Neural cell (in vitro differentiated cells): Measurements from ENCODE around the gene MEGF11. TPM values are rescaled to one million over a fixed set of nuclear protein-coding genes. Genes with fewer than 3 reads are reported as not detected.

Experiments
- H2AFZ ChIP-seq: fragments of 200-600, 300-800 bp; sonication (generic), shearing (Covaris generic); 2 replicates; pipeline ENCODE4 v1.6.0; 2014; ENCODE audit warnings: low read depth, mild to moderate bottlenecking, antibody characterized with exemption, low read length, moderate library complexity
- H3F3A ChIP-seq: fragments of 200-600 bp; shearing (Covaris generic); 2 replicates; pipeline ENCODE4 v1.6.1; 2016; ENCODE audit warnings: mild to moderate bottlenecking, moderate library complexity, mixed read lengths, antibody characterized with exemption, low read length; ENCODE audit not compliant: insufficient read depth, poor library complexity, severe bottlenecking
- H3K27ac ChIP-seq: fragments of 200-600, 300-800 bp; sonication (generic), shearing (Covaris generic); 2 replicates; pipeline ENCODE4 v1.5.1; 2014; ENCODE audit warnings: mild to moderate bottlenecking, low read length, moderate library complexity
- H3K27me3 ChIP-seq: fragments of 300-800, 200-600 bp; sonication (generic), shearing (Covaris generic); 2 replicates; pipeline ENCODE4 v1.6.0; 2014; ENCODE audit warnings: mild to moderate bottlenecking, low read depth, low read length, moderate library complexity; ENCODE audit not compliant: insufficient read depth
- H3K36me3 ChIP-seq: fragments of 300-800, 200-600 bp; sonication (generic), shearing (Covaris generic); 2 replicates; pipeline ENCODE4 v1.5.1; 2014; ENCODE audit warnings: mild to moderate bottlenecking, antibody characterized with exemption, low read length, moderate library complexity; ENCODE audit not compliant: insufficient read depth
- H3K4me2 ChIP-seq: fragments of 300-800, 200-600 bp; sonication (generic), shearing (Covaris generic); 2 replicates; pipeline ENCODE4 v1.6.0; 2014; ENCODE audit warnings: mild to moderate bottlenecking, low read length
- H3K4me3 ChIP-seq: fragments of 300-800, 200-600 bp; sonication (generic), shearing (Covaris generic); 2 replicates; pipeline ENCODE4 v1.5.1; 2014; ENCODE audit warnings: mild to moderate bottlenecking, low read length, moderate library complexity
- H3K79me2 ChIP-seq: fragments of 200-600 bp; shearing (Covaris generic); replicated peaks from 2 replicates; pipeline ENCODE4 v1.6.0; 2014; ENCODE audit warnings: mild to moderate bottlenecking, low read length, moderate library complexity; ENCODE audit not compliant: insufficient read depth
- H3K9ac ChIP-seq: fragments of 300-800, 200-600 bp; sonication (generic), shearing (Covaris generic); 2 replicates; pipeline ENCODE4 v1.6.1; 2016; ENCODE audit warnings: mild to moderate bottlenecking, low read length, mixed read lengths
- H3K9me2 ChIP-seq: fragments of 200-600 bp; shearing (Covaris generic); 2 replicates; pipeline ENCODE4 v1.6.1; 2016; ENCODE audit warnings: mild to moderate bottlenecking, low read length, mixed read lengths; ENCODE audit not compliant: insufficient read depth
- H3K9me3 ChIP-seq: fragments of 200-600, 300-800 bp; sonication (generic), shearing (Covaris generic); 2 replicates; pipeline ENCODE4 v1.6.1; 2016; ENCODE audit warnings: mild to moderate bottlenecking, mixed run types, low read length, moderate library complexity, mixed read lengths
- H4K20me1 ChIP-seq: fragments of 200-600 bp; shearing (Covaris generic); 2 replicates; pipeline ENCODE4 v1.6.1; 2016; ENCODE audit warnings: mild to moderate bottlenecking, mixed run types; ENCODE audit not compliant: insufficient read depth
- EP300 ChIP-seq: fragments of 450-650 bp; conservative IDR thresholded peaks from 2 replicates; pipeline ENCODE4 v1.6.1; 2014; ENCODE audit warnings: antibody characterized with exemption, mild to moderate bottlenecking, moderate library complexity; ENCODE audit not compliant: poor library complexity, severe bottlenecking
- EZH2 ChIP-seq: fragments of 200-600, 300-800 bp; shearing (Covaris generic), sonication (generic); IDR thresholded peaks from 2 replicates; pipeline ENCODE4 v1.6.1; 2014; ENCODE audit warnings: antibody characterized with exemption, low read length, borderline replicate concordance, mild to moderate bottlenecking; ENCODE audit not compliant: insufficient read depth, poor library complexity, severe bottlenecking
- MXI1 ChIP-seq: fragments of 450-650 bp; conservative IDR thresholded peaks from 2 replicates; pipeline ENCODE4 v1.6.1; 2014; ENCODE audit warnings: antibody characterized with exemption, mild to moderate bottlenecking; ENCODE audit not compliant: poor library complexity, severe bottlenecking
- POLR2AphosphoS5 ChIP-seq: IDR thresholded peaks from 2 replicates; pipeline ENCODE4 v1.6.1; 2012
- RAD21 ChIP-seq: fragments of 450-650 bp; conservative IDR thresholded peaks from 2 replicates; pipeline ENCODE4 v1.6.1; 2014; ENCODE audit warnings: antibody characterized with exemption, mild to moderate bottlenecking, moderate library complexity
- SMC3 ChIP-seq: fragments of 450-650 bp; conservative IDR thresholded peaks from 2 replicates; pipeline ENCODE4 v1.6.1; 2014; ENCODE audit warnings: antibody characterized with exemption, mild to moderate bottlenecking, moderate library complexity; ENCODE audit not compliant: poor library complexity
- TAF1 ChIP-seq: IDR thresholded peaks from 2 replicates; pipeline ENCODE4 v1.6.1; 2012; ENCODE audit warnings: low read depth
- polyA plus RNA-seq: library from polyadenylated mRNA; depleted of rRNA; stranded (reverse); fragments of >200 nt; gene quantifications from 2 replicates; pipeline ENCODE4 v1.2.3, GENCODE V29; 2014
- TF ChIP-seq, protein P1 (sequence below): IDR thresholded peaks from 2 replicates; pipeline ENCODE4 v1.6.1; 2012; ENCODE audit warnings: borderline replicate concordance
- TF ChIP-seq, protein P2 (sequence below): fragments of 450-650 bp; IDR thresholded peaks from 2 replicates; pipeline ENCODE4 v1.5.1; 2014; ENCODE audit warnings: antibody characterized with exemption, mild to moderate bottlenecking, moderate library complexity; ENCODE audit not compliant: poor library complexity, severe bottlenecking

MEGF11 gene
- polyA plus RNA-seq, 1 donor from 2014 or later, result 0.64 TPM

DNA sequence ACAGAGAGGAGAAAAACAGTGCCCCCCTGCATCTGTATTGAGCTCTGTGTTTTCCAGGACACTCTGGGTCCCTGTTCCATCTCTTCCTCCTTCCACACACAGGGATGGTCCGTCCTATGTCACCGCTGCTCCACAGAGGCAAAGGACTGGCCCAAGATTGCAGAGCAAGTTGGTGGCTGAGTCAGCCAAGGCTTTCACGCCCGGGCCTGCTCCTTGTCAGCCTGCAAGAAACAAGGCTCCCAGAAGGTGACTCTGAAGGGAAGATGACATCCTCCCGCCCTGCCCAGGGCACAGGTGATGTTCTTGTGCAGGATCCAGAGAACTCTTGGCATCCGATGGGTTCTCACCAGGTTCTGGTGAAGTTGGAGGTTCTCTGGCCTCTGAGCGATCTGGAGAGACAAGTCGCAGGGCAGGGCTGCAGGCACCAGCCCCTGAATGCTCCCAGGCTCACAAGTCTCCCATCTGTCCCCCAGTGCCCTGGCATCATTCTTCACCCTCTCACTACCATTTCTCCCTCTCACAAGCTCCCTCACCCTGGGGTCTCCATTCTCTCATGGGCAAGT, 138.6 kb downstream of the MEGF11 start:
- H2AFZ ChIP-seq, result no peak overlapping the region
- TF ChIP-seq, protein P1, sequence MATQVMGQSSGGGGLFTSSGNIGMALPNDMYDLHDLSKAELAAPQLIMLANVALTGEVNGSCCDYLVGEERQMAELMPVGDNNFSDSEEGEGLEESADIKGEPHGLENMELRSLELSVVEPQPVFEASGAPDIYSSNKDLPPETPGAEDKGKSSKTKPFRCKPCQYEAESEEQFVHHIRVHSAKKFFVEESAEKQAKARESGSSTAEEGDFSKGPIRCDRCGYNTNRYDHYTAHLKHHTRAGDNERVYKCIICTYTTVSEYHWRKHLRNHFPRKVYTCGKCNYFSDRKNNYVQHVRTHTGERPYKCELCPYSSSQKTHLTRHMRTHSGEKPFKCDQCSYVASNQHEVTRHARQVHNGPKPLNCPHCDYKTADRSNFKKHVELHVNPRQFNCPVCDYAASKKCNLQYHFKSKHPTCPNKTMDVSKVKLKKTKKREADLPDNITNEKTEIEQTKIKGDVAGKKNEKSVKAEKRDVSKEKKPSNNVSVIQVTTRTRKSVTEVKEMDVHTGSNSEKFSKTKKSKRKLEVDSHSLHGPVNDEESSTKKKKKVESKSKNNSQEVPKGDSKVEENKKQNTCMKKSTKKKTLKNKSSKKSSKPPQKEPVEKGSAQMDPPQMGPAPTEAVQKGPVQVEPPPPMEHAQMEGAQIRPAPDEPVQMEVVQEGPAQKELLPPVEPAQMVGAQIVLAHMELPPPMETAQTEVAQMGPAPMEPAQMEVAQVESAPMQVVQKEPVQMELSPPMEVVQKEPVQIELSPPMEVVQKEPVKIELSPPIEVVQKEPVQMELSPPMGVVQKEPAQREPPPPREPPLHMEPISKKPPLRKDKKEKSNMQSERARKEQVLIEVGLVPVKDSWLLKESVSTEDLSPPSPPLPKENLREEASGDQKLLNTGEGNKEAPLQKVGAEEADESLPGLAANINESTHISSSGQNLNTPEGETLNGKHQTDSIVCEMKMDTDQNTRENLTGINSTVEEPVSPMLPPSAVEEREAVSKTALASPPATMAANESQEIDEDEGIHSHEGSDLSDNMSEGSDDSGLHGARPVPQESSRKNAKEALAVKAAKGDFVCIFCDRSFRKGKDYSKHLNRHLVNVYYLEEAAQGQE, result no peak
- no peak for TF ChIP-seq EP300
- TF ChIP-seq TAF1, result no peak
- TF ChIP-seq, protein P2, sequence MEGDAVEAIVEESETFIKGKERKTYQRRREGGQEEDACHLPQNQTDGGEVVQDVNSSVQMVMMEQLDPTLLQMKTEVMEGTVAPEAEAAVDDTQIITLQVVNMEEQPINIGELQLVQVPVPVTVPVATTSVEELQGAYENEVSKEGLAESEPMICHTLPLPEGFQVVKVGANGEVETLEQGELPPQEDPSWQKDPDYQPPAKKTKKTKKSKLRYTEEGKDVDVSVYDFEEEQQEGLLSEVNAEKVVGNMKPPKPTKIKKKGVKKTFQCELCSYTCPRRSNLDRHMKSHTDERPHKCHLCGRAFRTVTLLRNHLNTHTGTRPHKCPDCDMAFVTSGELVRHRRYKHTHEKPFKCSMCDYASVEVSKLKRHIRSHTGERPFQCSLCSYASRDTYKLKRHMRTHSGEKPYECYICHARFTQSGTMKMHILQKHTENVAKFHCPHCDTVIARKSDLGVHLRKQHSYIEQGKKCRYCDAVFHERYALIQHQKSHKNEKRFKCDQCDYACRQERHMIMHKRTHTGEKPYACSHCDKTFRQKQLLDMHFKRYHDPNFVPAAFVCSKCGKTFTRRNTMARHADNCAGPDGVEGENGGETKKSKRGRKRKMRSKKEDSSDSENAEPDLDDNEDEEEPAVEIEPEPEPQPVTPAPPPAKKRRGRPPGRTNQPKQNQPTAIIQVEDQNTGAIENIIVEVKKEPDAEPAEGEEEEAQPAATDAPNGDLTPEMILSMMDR, result no peak
- TF ChIP-seq EZH2, result no peak

DNA sequence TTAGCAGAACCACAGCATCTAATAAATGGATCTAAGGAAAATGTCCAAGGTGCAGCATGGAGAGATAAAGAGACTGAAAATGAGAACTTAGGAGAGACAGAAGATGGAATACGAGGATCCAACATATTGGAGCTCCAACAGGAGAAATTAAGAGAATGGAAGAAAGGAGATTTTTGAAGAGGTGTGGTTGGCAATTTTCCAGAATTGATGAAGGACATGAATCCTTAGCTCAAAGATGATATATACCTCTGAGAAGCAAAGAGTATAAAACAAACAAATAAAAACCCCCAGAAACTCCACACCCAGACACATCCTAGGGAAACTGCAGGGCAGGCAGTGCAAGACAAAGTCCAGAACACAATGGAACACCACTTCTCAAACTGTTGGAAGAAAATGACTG, 141.2 kb downstream of the MEGF11 start:
- Histone ChIP-seq H3K79me2 (no peaks in the 10 kb centered on the region), H4K20me1 (no peaks in the 10 kb centered on the region), H3K9me2 (no peaks in the 10 kb centered on the region), H3K4me2 (no peak overlapping the region), H3K27ac (no peak overlapping the region), H3K9ac (no peak overlapping the region), H2AFZ (no peak overlapping the region), H3K4me3 (no peak overlapping the region), H3K36me3 (no peaks in the 10 kb centered on the region), H3K27me3 (no peaks in the 10 kb centered on the region), H3K9me3 (no peaks in the 10 kb centered on the region), H3F3A (no peaks in the 10 kb centered on the region)
- TF ChIP-seq, protein P2, result no peak
- TF ChIP-seq RAD21, result no peak
- TF ChIP-seq TAF1, result no peak
- TF ChIP-seq EP300, result no peak
- TF ChIP-seq, protein P1, result no peak
- TF ChIP-seq MXI1, result no peak
- TF ChIP-seq SMC3, result no peak
- no peak for TF ChIP-seq POLR2AphosphoS5

More for the DNA sequence above, 138.6 kb downstream of the MEGF11 start:
- no peak overlapping the region for H3K9ac ChIP-seq
- no peaks in the 10 kb centered on the region for H4K20me1 ChIP-seq
- no peaks in the 10 kb centered on the region for H3K9me2 ChIP-seq
- H3K36me3 ChIP-seq, result no peaks in the 10 kb centered on the region
- H3K79me2 ChIP-seq, result no peaks in the 10 kb centered on the region
- no peak overlapping the region for H3K4me2 ChIP-seq
- H3K27ac ChIP-seq, result no peak overlapping the region
- H3K27me3 ChIP-seq, result no peaks in the 10 kb centered on the region
- H3F3A ChIP-seq, result no peaks in the 10 kb centered on the region
- no peak overlapping the region for H3K4me3 ChIP-seq
- H3K9me3 ChIP-seq, result no peaks in the 10 kb centered on the region
